HG03135 (cell line): Measurements from ENCODE around the gene ACTA2.

Experiments used
- ATAC-seq: cut with Tn5 transposase; IDR thresholded peaks from one replicate; pipeline ENCODE4 v1.9.1; 2021; ENCODE audit warnings: mild to moderate bottlenecking, moderate library complexity; ENCODE audit not compliant: unreplicated experiment

ACTA2 gene

DNA sequence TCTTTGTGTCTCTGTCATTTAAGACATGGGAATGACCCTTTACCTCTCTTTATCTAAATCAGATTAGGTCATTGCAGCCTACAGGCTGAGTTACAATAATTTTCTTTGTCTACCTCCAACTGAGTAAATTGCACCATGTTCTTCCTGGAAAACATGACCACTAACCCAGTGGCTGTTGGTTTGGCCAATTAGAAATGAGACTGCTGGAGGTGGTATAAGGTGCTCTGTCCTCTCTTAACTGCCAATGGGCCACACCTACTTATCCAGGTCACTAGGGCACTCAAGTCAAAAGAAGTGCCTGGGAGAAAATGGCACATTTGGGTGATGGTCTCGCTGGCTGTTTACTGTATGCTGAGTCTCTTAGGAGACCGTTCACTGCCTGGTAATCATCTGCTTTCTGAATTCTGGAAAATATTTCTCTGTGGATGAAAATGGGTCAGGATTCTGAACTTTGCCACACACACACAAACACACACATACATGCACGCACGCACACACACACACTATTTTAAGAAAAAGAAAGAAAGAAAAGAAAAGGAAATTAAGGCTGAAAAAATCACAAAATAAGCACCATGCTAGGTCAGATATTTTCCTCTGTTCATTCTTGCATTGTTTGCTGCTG lies 56.1 kb downstream of the ACTA2 start:
- no peak for ATAC-seq

DNA sequence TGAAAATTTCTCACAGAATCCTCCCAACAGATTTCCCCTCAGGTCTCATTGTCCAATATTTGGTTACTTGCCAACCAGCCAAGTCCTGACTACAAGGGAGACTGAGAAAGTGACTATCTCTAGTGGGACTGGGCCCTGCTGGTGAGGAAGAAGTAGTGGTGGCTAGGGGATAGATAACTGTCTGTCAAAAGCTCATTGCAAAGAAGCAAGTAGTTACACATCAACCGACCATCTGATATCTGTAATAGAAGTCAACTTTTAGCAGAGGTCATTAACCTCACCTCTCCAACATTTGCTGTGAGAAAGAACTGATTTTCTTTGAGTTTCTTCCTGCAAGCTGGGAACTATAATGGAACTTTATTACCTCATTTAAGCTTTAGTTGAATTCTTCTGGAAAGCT lies 57.3 kb downstream of the ACTA2 start:
- ATAC-seq, result no peak

DNA sequence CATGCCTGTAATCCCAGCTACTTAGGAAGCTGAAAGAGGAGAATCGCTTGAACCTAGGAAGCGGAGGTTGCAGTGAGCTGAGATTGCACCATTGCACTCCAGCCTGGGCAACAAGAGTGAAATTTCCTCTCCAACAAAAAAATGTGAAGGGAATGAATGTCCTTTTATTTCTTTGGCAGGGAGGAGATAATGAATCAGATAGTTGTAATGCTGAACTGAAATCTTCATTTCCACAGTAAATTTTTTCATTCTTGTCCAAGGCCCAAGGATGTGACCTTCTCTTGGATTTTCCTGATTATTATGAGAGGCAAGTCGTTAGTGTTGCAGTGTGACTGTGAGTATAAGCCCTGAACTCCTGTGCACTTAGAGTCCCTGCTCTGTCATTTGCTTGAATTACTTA lies 59.0 kb downstream of the ACTA2 start:
- no peak for ATAC-seq

DNA sequence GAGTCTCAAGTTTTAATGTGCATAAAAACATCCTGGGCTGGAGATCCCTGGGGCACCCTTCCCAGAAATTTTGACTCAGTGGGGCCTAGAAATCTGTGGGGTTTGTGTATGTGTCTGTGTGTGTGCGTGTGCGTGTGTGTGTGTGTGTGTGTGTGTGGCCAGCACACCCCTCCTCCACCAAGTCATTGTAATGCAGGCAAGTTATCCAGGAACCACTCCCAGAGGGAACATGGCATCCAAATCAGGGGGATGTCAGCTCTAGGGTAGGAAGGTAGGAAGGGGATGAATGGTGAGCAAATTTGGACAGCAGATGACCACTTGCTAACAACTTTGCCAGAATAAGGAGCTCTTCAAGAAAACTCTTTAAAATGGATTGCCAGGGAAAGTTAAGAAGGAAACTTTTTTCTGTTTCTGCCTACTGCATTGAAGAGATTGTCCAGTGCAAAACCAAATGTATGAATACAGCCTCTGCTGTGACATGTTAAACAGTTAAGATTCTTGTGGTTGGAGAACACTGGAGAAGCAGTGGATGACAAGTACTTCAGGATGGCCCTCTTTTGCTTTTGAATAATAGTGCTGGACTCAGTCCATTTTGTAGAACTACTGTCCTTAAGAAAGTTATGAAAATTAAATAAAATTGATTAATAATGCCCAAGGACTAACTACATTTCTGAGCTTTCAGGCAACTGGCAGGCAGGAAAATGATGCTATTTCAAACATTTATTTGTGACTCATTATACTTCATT lies 60.2 kb downstream of the ACTA2 start:
- no peak for ATAC-seq

DNA sequence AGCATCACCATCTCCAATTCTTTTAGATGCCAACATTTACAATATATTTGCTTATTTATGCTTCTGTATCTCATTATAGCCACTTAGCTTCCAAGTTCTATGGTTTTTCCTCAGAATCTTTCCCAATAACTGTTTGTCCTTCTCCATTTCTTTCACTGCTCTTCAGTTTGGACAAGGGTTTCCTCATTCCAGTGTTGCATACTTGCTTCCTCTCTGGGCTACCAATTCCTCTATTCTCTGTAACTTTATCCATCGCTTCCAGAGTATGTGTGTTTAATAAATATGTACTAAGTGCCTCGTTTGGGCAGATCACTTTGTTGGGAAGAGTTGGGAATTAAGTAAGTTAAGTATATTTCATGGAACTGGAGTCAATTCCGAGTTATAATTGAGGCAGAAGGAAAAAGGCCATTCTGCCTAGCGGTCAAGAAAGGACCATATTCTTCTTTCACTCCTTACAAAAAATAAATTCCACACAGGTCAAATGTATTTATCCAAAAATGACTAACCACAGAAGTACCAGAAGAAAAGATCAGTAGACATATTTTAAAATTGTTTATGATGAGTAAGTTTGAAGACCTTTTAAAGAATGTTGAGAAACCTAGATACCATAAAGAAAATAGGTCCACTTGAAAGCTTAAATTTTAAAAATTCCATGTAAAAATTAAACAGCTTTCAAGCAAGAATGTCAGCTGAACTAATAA lies 61.7 kb downstream of the ACTA2 start:
- no peak for ATAC-seq

DNA sequence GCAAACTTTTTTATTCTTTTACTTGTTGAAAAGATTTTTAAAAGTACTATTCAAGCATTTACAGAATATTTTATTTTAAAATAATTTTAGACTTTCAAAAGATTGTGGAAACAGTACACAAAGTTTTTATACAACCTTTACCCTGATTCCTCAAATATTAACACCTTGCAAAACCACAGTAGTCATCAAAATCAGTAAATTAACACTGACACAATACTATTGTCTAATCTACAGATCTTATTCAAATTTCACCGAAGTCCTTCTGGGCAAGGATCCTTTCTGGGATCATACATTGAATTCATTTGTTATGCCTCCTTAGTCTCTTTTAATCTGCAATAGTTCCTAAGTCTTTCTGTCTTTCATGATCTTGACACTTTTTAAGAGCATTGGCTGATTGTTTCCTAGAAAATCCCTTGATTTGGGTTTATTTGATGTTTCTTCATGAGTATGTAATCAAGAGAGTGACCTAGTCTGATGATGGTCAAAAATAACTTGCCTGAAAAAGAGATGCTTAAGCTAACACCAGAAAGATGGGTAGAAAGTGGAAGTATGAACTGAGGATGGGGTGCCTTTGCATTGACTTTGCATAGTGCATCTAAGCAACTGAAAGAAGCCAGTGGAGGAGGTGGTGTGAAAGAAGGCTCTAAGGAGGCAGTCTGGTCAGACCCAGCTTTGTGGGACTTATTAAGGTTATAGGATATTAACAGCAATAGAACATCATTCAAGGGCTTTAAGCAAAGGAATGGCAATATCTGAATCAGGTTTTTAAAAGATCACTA lies 62.8 kb downstream of the ACTA2 start:
- peak; percentile 67 for ATAC-seq

DNA sequence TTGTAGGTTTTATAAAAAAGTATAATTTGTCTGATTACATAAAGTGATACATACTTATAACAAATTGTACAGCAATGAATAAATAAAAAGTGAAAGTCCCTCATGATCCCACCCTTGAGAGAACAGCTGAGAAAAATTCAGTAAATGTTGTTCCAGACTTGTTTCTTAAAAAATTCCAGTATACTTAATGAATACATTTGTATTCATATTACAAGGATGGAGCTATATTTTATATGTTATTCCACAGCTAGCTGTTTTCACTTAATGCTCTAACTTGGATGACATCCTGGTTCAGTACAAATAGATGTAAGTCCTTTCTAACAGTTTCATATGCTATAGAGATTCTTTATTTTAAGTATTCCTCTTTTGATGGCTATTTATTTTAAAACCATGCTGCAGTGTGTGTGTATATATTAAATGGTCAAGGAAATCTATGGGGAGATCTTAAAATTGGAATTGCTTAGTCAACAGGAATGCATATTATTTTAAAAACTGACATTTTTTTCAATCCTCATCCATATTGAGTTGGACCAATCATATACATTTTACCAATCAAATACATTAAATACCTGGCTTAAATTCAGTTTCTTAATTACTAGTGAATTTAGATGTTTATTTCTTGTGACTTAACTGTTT lies 63.6 kb downstream of the ACTA2 start:
- no peak for ATAC-seq

DNA sequence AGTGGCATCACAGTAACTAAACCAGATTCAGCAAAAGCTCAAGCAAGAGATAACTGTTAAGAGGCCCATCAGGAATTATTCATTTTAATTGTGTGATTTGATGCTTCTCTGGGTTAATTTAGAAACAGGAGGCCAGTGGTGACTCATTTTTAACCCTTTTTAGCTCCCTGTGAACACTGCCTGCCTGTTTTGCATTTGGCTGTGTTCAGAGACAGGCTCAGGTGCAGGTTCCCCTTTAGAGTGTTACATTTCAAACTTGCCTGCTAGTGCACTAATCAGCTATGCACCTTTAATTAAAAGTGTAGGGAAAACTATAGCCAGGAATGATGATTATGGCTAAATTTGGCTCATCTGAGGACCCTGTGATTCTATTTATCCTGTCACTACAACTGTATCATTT lies 66.0 kb downstream of the ACTA2 start:
- peak; percentile 61 for ATAC-seq
